Bronchus fibroblast of lung (primary cell): Measurements from ENCODE around the gene MEN1. TPM values are rescaled to one million over a fixed set of nuclear protein-coding genes. Genes with fewer than 3 reads are reported as not detected.

ENCODE experiments used
- total RNA-seq: library from RNA; depleted of rRNA; stranded (reverse); fragments of >200 nt; gene quantifications from 2 replicates; pipeline ENCODE4 v1.2.3, GENCODE V29; 2015

Gene MEN1
- 20.8 and 22.2 TPM in 2 replicates for total RNA-seq

GRCh38 chr11:64810271-64810890, at the start of gene MEN1:
TSS of gene MEN1 (minus strand) at chr11:64810551. CDS start at chr11:64810109, 442 bp downstream.

GRCh38 chr11:64844330-64845128, 34.2 kb upstream of the MEN1 start, which contains the start of gene CDC42BPG:
TSS of gene CDC42BPG (minus strand) at chr11:64844653. CDS start at chr11:64844569, 84 bp downstream.

GRCh38 chr11:64803158-64803845, 7.0 kb downstream of the MEN1 start, which contains the start of gene MAP4K2:
TSS of gene MAP4K2 (minus strand) at chr11:64803214. CDS start at chr11:64803149, 65 bp downstream.

GRCh38 chr11:64778473-64779298, 31.7 kb downstream of the MEN1 start, which contains the start of gene SF1:
TSS of gene SF1 (minus strand) at chr11:64778542. CDS start at chr11:64778392, 150 bp downstream.

GRCh38 chr11:64759722-64760719, 50.3 kb downstream of the MEN1 start, which contains the start of gene PYGM:
TSS of gene PYGM (minus strand) at chr11:64759974. CDS start at chr11:64759898, 76 bp downstream.

Other genes starting within 250 kb of the MEN1 start
- gene SLC22A12, start 219.3 kb downstream of the MEN1 start, total RNA-seq = not detected in 2 replicates
- 0.67 and 0.89 TPM in 2 replicates for gene NRXN2, start 87.4 kb downstream of the MEN1 start, total RNA-seq
- gene RASGRP2, start 66.4 kb downstream of the MEN1 start, total RNA-seq = under 0.01 and 0.15 TPM in 2 replicates
- gene PYGM, start 50.6 kb downstream of the MEN1 start, total RNA-seq = 0.17 and 0.30 TPM in 2 replicates
- gene SF1, start 32.0 kb downstream of the MEN1 start, total RNA-seq = 187 and 214 TPM in 2 replicates
- 18.5 and 18.7 TPM in 2 replicates for gene MAP4K2, start 7.3 kb downstream of the MEN1 start, total RNA-seq
- under 0.01 and 0.15 TPM in 2 replicates for gene CDC42BPG, start 34.1 kb upstream of the MEN1 start, total RNA-seq
- 71.1 and 79.8 TPM in 2 replicates for gene EHD1, start 68.1 kb upstream of the MEN1 start, total RNA-seq
- gene ATG2A, start 106.7 kb upstream of the MEN1 start, total RNA-seq = 18.3 and 20.3 TPM in 2 replicates
- gene PPP2R5B, start 114.1 kb upstream of the MEN1 start, total RNA-seq = 14.1 and 16.6 TPM in 2 replicates
- not detected in 2 replicates for gene GPHA2, start 125.3 kb upstream of the MEN1 start, total RNA-seq
- gene MAJIN, start 161.6 kb upstream of the MEN1 start, total RNA-seq = not detected in 2 replicates
- gene BATF2, start 186.4 kb upstream of the MEN1 start, total RNA-seq = 1.2 and 1.3 TPM in 2 replicates
- gene ARL2, start 203.6 kb upstream of the MEN1 start, total RNA-seq = 229 and 233 TPM in 2 replicates
- 17.5 and 22.9 TPM in 2 replicates for gene SNX15, start 216.9 kb upstream of the MEN1 start, total RNA-seq
- gene SAC3D1, start 230.7 kb upstream of the MEN1 start, total RNA-seq = 25.7 and 27.9 TPM in 2 replicates
- 41.6 and 44.4 TPM in 2 replicates for gene NAALADL1, start 248.0 kb upstream of the MEN1 start, total RNA-seq